ENCODE results near the gene EEPD1.

DNA sequence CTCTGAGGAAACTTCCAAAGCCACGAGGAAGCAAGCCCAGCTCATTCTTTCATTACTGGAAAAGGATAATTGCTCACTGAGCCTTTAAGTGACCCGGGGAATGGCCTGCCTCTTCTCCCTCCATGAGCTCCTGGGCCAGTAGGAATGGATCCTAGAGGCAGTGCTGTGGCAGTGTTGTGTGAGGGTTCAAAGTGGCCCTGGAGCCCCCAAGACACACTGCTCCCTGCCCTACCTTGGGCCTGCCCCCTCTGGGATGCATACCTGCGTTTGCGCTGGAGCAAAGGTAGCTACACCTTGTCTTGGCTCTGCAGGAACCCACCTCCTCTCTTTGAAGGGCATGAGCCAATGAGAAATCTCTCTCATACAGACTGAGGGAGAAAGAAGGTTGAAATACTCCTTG lies 120.8 kb downstream of the EEPD1 start:
- TF ChIP-seq, protein P1, sequence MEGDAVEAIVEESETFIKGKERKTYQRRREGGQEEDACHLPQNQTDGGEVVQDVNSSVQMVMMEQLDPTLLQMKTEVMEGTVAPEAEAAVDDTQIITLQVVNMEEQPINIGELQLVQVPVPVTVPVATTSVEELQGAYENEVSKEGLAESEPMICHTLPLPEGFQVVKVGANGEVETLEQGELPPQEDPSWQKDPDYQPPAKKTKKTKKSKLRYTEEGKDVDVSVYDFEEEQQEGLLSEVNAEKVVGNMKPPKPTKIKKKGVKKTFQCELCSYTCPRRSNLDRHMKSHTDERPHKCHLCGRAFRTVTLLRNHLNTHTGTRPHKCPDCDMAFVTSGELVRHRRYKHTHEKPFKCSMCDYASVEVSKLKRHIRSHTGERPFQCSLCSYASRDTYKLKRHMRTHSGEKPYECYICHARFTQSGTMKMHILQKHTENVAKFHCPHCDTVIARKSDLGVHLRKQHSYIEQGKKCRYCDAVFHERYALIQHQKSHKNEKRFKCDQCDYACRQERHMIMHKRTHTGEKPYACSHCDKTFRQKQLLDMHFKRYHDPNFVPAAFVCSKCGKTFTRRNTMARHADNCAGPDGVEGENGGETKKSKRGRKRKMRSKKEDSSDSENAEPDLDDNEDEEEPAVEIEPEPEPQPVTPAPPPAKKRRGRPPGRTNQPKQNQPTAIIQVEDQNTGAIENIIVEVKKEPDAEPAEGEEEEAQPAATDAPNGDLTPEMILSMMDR (IDR thresholded peaks at IDR 0.05): no peak
- no peak for TF ChIP-seq POLR2A (IDR thresholded peaks at IDR 0.05)

Measured in uterus (tissue), 2 donors.